ENCODE data around the gene NXT2.
A peak's percentile ranks its signal among the peaks of the same experiment; 100 is the strongest.
"Not testable (repeated sequence)": the region's sequence is repeated elsewhere in the genome, so short reads cannot be mapped to it uniquely, and the experiment has no call there.

NXT2 gene

DNA sequence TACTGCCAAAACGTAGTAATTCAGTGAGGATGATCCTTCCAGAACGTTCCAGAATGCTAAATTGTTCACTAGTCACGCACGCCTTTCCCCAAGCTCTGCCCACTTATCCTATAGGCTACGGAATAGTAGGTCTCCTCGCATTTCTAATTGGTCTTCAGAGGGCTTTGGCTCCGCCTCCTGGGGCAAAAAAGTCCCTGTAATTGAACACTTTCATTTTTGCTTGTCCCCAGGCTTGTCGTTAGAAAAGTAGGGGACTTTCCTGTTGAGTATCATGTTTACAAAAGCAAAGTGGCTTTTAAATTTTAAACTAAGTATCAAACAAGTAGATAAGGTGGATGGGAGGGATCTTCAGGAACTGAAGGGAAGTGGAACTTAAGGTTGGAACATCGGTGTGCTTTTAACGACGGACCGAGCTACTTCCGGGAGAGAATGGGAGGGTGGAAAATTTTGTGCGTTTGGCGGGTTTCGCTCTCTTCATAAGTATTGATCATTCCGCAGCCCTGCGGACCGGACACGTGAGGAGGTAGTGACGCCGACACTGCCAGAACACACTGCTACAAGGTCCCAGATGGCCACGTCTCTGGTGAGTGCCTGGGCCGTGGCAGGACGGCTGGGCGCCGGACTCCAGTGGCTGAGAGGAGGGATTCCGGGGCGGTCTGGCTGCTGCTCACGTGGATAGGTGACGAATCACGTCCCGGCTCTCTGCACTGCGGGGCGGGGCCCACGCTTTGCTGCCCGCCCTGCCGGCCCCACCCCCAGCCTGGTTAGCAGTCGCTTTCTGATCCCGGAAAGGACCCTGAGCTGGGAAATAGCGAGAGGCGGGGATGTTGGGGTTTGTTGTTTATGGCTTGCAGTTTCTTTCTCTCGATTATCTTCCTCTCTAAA is at the start of gene NXT2:
TSS of gene NXT2 (plus strand) at position 406 of the 885 bp plus-strand sequence. CDS start at position 569, 163 bp downstream.
- peak; percentile 91 for DNase-seq (ENCODE audit: low spot score)

DNA sequence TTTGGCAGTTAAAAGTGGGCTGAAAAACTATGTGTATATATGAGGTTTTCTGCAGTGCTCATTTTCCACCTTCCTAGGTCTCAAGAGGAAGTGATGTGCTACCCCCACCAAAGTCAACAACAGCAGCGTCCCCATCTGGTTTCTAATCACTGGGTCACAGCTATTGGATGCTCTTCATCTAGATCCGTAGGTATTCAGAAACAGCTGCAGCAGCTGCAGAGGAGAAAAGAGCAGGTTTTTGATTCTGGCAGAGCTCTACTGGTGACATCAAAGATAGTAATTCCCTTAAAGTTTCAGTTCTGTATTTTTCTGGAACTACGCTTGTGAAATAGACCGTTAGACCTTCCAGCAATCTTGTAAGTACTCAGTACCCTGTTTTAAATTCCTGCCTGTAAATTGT is 49.0 kb upstream of the NXT2 start:
- no peak for DNase-seq (ENCODE audit: low spot score)

DNA sequence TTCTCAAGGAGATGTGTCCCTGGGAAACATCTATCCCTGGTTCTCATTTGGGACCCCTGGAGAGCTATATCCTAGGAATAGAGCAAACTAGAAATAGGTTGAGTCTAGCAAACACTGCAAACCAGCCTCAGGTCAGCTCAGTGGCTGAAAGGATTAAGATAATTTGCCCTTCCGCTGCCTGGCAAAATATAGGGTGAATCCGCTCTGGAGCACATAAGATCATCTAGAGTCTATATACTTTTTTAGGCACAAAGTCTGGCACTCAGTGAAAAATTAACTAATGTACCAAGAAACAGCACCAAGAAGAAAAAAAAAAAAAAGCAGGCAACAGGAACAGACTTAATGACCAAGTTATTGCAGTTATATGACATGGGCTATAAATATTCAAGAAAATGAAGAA is 47.5 kb upstream of the NXT2 start:
- no peak for DNase-seq (ENCODE audit: low spot score)

DNA sequence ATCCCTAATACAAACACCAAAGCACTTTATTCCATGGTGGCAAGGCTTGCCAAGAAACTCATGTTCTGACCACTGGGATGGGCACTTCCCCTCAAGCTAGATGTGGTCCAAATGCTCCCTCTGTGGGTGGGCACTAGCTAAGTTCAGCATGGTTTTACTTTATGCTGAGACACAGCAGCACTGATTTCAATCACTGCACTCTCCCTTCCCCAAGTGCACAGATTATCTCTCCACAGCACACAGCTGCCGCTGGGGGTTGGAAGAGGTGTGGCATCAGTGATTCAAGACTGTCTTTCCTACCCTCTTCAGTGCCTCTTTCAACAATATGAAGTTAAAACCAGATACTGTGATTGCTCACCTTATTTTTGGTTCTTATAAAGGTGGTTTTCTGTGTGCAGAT is 38.2 kb upstream of the NXT2 start:
- DNase-seq (ENCODE audit: low spot score) = no peak

- DNase-seq (ENCODE audit: low spot score) = no peak
These were observed 35.5 kb upstream of the NXT2 start for GRCh38 chrX:109501176-109501575.

DNA sequence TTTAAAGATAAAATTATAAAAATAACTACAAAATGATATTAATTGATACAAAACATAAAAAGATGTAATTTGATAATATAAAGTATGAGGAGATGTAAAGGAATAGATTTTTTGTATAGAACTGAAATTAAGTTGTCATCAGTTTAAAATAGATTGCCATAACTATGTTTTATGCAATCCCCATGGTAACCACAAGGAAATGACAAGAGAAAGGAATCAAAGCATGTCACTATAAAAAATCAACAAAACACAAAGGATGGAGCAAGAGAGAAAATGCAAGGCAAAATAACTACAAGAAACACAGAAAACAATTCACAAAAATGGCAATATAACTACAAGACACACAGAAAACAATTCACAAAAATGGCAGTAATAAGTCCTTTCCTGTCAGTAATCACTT is 27.7 kb upstream of the NXT2 start:
- DNase-seq (ENCODE audit: low spot score) = no peak

DNA sequence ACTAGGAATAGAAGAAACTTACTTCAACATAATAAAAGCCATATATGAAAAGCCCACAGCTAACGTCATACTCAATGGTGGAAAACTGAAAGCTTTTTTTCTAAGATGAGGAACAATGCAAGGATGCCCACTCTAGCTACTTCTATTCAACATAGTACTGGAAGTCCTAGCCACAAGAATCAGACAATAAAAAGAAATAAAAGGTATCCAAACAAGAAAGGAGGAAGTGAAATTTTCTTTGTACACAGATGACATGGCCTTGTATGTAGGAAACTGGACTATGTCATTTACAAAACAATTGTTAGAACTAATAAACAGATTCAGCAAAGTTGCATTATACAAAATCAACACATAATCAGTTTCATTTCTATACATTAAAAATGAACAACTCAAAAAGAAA is 25.5 kb upstream of the NXT2 start:
- DNase-seq (ENCODE audit: low spot score) = no peak

- no peak for DNase-seq (ENCODE audit: low spot score)
These were observed 17.6 kb upstream of the NXT2 start for GRCh38 chrX:109519001-109519400.

- DNase-seq (ENCODE audit: low spot score) = no peak
These were observed 3.6 kb upstream of the NXT2 start for GRCh38 chrX:109533005-109533404.

DNA sequence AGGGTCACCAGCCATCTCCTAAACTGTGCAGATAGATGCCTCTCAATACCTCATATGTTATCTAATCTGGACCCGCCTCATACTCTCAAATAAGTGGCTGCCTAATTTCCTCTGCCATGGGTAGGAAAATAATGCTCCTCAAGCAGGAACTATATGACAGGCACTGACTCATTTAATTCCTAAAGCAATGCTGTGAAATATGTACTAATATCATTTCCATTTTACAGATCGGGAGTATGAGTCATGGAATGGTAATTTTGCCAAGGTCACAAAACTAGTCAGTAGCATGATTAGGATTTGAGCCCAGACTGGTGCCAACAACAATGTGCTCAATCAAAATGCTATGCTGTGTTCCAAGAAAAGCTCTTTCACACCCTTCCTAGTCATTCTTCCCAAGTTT is 3.0 kb upstream of the NXT2 start:
- no peak for DNase-seq (ENCODE audit: low spot score)

DNA sequence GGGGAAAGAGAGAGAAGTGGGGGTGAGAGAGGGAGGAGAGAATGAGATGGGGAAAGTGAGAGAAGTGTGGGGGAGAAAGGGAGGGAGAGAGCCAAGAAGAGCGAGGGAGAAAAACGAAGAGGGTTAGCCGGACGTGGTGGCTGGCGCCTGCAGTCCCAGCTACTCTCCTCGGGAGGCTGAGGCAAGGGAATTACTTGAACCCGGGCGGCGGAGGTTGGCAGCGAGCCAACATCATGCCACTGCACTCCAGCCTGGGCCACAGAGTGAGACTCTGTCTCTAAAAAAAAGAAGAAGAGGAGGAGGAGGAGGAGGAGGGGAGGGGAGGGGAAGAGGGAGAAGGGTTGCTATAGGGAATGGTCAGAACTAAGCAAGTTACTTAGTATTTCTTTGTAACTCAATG is 1.7 kb upstream of the NXT2 start:
- no peak for DNase-seq (ENCODE audit: low spot score)

GRCh38 chrX:109535578-109535977 is 1.1 kb upstream of the NXT2 start:
- no peak for DNase-seq (ENCODE audit: low spot score)

DNA sequence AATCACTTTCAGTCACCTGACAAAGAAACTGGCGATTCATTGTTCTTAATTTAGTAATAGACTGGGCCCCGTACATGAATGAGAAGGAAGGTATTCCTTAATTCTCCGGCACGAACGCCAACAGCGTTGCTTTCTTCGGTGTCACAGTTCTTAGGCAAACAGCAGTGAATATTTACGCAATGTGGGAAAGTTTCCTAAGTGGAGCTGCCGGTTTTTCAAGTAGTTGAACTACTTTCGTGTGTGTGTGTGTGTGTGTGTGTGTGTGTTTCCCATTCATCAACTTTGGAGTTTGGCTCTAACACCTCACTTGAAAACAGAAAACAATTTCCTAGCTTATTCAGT is 651 bp downstream of the NXT2 start:
- DNase-seq (ENCODE audit: low spot score) = no peak

- DNase-seq (ENCODE audit: low spot score) = not testable (repeated sequence)
These were observed 2.4 kb downstream of the NXT2 start for GRCh38 chrX:109539007-109539406.

DNA sequence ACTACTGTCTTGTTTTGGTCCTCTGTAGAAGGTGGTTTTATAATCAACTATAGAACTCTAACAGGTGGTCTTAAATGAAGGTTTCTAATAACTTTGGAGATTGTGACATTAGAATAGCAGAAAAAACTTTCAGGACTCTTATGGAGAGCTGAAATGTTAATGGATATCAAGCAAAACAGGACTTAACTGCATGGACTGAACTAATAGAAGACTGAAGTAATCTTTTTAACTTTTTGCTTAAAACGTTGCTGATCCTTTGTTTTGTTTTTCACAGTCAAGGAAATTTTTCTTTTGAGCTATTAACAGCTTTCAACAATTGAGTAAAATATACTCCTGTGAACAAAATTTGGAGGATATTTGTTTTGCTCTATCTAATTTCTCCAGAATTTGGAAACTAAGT is 17.2 kb downstream of the NXT2 start:
- no peak for DNase-seq (ENCODE audit: low spot score)

DNA sequence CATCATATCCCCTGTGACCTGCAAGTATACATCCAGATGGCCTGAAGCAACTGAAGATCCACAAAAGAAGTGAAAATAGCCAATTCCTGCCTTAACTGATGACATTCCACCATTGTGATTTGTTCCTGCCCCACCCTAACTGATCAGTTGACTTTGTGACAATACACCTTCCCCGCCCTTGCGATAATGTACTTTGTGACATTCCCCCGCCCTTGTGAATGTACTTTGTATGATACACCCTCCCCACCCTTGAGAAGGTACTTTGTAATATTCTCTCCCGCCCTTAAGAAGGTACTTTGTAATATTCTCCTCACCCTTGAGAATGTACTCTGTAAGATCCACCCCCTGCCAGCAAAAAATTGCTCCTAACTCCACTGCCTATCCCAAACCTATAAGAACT is 39.4 kb downstream of the NXT2 start:
- not testable (repeated sequence) for DNase-seq (ENCODE audit: low spot score)

- no peak for DNase-seq (ENCODE audit: low spot score)
These were observed 40.4 kb downstream of the NXT2 start for GRCh38 chrX:109577055-109577454.

DNA sequence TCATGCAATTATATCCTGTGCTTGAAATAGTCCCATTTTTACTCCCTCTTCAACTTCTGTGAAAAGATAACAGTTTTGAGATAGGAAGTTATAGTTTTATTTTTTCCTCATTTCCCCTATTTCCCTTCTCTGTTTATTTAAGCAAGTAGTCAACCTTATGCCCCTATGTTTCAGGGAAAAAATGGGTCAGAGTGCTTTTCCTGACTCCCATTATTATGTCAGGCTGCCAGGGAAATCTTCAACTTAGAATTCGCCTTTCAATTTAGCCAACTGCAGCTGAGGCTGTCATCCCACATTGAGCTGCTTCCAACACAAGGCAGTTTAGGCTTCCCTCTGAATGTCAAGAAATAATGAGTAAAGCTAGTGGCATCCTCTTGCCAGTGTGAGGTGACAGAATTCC is 42.3 kb downstream of the NXT2 start:
- no peak for DNase-seq (ENCODE audit: low spot score)

GRCh38 chrX:109585488-109585887 is 48.8 kb downstream of the NXT2 start:
- no peak for DNase-seq (ENCODE audit: low spot score)

DNA sequence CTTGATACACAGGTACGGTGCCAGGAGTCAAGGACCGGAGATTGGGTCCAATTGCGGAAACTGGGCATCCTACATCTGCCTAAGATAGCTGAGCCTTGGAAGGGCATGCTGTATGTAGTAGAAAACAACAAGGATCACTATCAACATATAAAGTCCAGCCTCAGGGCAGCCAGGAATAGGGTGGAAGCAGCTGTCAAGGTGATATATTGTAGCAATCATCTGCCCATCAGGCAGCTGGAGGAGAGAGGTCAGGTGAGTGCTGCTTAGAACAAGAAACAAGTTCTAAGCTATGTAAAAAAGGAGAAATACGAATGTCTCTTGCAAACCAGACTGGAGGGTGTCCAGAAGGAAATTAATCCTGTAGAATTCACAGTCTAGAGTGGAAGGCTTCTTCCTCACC is 53.5 kb downstream of the NXT2 start:
- DNase-seq (ENCODE audit: low spot score) = no peak

Data from cerebellar cortex (tissue), 1 donor.